ENCODE measurements around the gene BORCS8. TPM values are rescaled to one million over a fixed set of nuclear protein-coding genes. Genes with fewer than 3 reads are reported as not detected.

Gene BORCS8
- total and polyA plus RNA-seq, 2 of the 4 experiments (the other 2 are of a cell fraction), result 16.7 to 33.9 TPM

- H4K8ac ChIP-seq (ENCODE audit: low read depth in 2 of 2, low read length in 2 of 2), result no peak overlapping the region
- H3K4me2 ChIP-seq (ENCODE audit: low read depth, low read length), result no peak overlapping the region
- H3K18ac ChIP-seq (ENCODE audit: low read depth, low read length), result no peak overlapping the region
- no TSS peak for BruUV-seq (replicated peaks)
- H4K91ac ChIP-seq (ENCODE audit: insufficient read depth, low read depth, low read length), result no peak overlapping the region
- ChIA-PET CTCF (no interaction called here), POLR2A (ENCODE audit: unreplicated experiment) (no interaction called here)
- no peaks in the 10 kb centered on the region for H4K20me1 ChIP-seq (ENCODE audit: insufficient read depth, low read length)
- H2AK9ac ChIP-seq (replicated peaks; ENCODE audit: low read depth, low read length, poor library complexity), result no peak overlapping the region
- WGBS, 2 experiments (ENCODE audit: extremely low coverage in 2 of 2, insufficient read length in 1 of 2), result 96% methylated on average over 5 of the region's 9 CpGs; no CpG with 5 or more reads in 1 of the 2 experiments
- H3K79me1 ChIP-seq (ENCODE audit: low read depth in 1 of 2, low read length in 2 of 2), result no peaks in the 10 kb centered on the region
- no peak overlapping the region for H2BK15ac ChIP-seq (ENCODE audit: low read depth, low read length)
- no peak overlapping the region for H4K5ac ChIP-seq (ENCODE audit: low read depth, low read length)
- H2BK120ac ChIP-seq (ENCODE audit: low read depth, low read length), result no peak overlapping the region
- no peak overlapping the region for H3K14ac ChIP-seq (replicated peaks; ENCODE audit: low read depth, low read length)
- no peak overlapping the region for H3K9ac ChIP-seq (ENCODE audit: low read depth, low read length)
- no peak overlapping the region for H3K23ac ChIP-seq (ENCODE audit: low read depth, low read length)
- H3K4ac ChIP-seq (ENCODE audit: low read depth, low read length), result no peak overlapping the region
- no peaks in the 10 kb centered on the region for H3K9me1 ChIP-seq (ENCODE audit: insufficient read depth, low read length)
- dilution Hi-C loops (cut with HindIII; ENCODE audit: low sequenced_read_pairs, unreplicated experiment), result no loop called here
- no peaks in the 10 kb centered on the region for H3K4me1 ChIP-seq (ENCODE audit: control insufficient read depth, insufficient read depth, low read length)
- in situ Hi-C loops (cut with MboI; ENCODE audit: low sequenced_read_pairs), result no loop called here
- no peak overlapping the region for H2BK20ac ChIP-seq (ENCODE audit: low read depth, low read length)
- intact Hi-C loops (cut with micrococcal nuclease), result no loop called here
- ATAC-seq (ENCODE audit: low read depth) (no peak), DNase-seq (no peak)
- no peak overlapping the region for H3K27ac ChIP-seq (ENCODE audit: insufficient read depth, low read length)
- no peak overlapping the region for H2AFZ ChIP-seq (replicated peaks; ENCODE audit: low read length, poor library complexity)
- no peaks in the 10 kb centered on the region for H3K36me3 ChIP-seq (ENCODE audit: control insufficient read depth, insufficient read depth, low read length)
- H3K27me3 ChIP-seq (ENCODE audit: control insufficient read depth, insufficient read depth, low read length), result peaks cover 7% of the 10 kb centered on the region; the same call in 1 of the 2 replicates
- TF ChIP-seq CTCF (conservative IDR thresholded peaks at IDR 0.05; ENCODE audit: low read depth, low read length) (no peak), MXI1 (IDR thresholded peaks at IDR 0.05; ENCODE audit: borderline replicate concordance, low read depth, low read length) (no peak), SMC3 (IDR thresholded peaks at IDR 0.05; ENCODE audit: low read depth, low read length) (no peak), MAZ (IDR thresholded peaks at IDR 0.05; ENCODE audit: borderline replicate concordance, low read depth, low read length) (no peak), CEBPB (IDR thresholded peaks at IDR 0.05; ENCODE audit: low read depth, low read length) (no peak), NFE2L2 (IDR thresholded peaks at IDR 0.05; ENCODE audit: low read depth, low read length) (no peak), BHLHE40 (IDR thresholded peaks at IDR 0.05; ENCODE audit: low read depth, low read length) (no peak), POLR2A (IDR thresholded peaks at IDR 0.05; ENCODE audit: low read depth, low read length) (no peak), RFX5 (IDR thresholded peaks at IDR 0.05; ENCODE audit: low read depth, low read length) (no peak)
- H3K4me3 ChIP-seq (ENCODE audit: insufficient read depth, low read depth, low read length), result no peak overlapping the region
- no peak overlapping the region for H3K56ac ChIP-seq (ENCODE audit: extremely low read depth, insufficient read depth, low read length)
- no peak overlapping the region for H2BK5ac ChIP-seq (ENCODE audit: low read depth, low read length, poor library complexity, severe bottlenecking)
- H2AK5ac ChIP-seq (ENCODE audit: low read depth, low read length), result no peak overlapping the region
- peaks cover 18% of the 10 kb centered on the region for H3K9me3 ChIP-seq (ENCODE audit: control insufficient read depth, insufficient read depth, low read length)
Measured at GRCh38 chr19:19230999-19231398, 39.0 kb upstream of the BORCS8 start.

Measured in IMR-90 (cell line).